K562 treated with DMSO at 1 percent for 4 hours (cell line): ENCODE results near the gene FAM83D. TPM values are rescaled to one million over a fixed set of nuclear protein-coding genes. Genes with fewer than 3 reads are reported as not detected.

Experiments
- total RNA-seq: library from RNA; unstranded; fragments of 300-600 nt; gene quantifications from 2 replicates; pipeline ENCODE4 v1.2.3, GENCODE V29; 2022; ENCODE audit not compliant: insufficient read depth

Gene FAM83D, protein sequence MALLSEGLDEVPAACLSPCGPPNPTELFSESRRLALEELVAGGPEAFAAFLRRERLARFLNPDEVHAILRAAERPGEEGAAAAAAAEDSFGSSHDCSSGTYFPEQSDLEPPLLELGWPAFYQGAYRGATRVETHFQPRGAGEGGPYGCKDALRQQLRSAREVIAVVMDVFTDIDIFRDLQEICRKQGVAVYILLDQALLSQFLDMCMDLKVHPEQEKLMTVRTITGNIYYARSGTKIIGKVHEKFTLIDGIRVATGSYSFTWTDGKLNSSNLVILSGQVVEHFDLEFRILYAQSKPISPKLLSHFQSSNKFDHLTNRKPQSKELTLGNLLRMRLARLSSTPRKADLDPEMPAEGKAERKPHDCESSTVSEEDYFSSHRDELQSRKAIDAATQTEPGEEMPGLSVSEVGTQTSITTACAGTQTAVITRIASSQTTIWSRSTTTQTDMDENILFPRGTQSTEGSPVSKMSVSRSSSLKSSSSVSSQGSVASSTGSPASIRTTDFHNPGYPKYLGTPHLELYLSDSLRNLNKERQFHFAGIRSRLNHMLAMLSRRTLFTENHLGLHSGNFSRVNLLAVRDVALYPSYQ
- total RNA-seq = 16.9 and 18.9 TPM in 2 replicates

DNA sequence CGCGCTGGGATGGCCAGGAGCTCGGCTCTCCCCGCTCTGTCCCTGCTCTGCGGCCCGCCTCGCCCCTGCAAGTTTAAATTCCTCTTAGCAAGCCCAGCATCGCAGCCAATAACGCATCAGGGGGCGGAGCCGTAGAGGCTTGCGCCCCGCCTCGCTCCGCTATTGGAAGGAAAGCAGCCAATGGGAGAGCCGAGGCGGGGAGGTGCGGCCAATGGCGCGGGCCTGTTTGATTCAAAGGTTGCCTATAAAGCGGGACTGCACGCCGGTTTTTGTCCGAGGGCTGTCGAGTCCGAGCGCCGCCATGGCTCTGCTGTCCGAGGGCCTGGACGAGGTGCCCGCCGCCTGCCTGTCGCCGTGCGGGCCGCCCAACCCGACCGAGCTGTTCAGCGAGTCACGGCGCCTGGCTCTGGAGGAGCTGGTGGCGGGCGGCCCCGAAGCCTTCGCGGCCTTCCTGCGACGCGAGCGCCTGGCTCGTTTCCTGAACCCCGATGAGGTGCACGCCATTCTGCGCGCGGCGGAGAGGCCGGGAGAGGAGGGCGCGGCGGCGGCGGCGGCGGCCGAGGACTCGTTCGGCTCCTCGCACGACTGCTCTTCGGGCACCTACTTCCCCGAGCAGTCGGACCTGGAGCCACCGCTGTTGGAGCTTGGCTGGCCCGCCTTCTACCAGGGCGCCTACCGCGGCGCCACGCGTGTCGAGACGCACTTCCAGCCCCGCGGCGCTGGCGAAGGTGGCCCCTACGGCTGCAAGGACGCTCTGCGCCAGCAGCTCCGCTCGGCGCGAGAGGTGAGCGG lies at the start of gene FAM83D:
FAM83D (plus strand) TSS at position 276 of the 792 bp plus-strand sequence; CDS start at position 302, 26 bp downstream.

DNA sequence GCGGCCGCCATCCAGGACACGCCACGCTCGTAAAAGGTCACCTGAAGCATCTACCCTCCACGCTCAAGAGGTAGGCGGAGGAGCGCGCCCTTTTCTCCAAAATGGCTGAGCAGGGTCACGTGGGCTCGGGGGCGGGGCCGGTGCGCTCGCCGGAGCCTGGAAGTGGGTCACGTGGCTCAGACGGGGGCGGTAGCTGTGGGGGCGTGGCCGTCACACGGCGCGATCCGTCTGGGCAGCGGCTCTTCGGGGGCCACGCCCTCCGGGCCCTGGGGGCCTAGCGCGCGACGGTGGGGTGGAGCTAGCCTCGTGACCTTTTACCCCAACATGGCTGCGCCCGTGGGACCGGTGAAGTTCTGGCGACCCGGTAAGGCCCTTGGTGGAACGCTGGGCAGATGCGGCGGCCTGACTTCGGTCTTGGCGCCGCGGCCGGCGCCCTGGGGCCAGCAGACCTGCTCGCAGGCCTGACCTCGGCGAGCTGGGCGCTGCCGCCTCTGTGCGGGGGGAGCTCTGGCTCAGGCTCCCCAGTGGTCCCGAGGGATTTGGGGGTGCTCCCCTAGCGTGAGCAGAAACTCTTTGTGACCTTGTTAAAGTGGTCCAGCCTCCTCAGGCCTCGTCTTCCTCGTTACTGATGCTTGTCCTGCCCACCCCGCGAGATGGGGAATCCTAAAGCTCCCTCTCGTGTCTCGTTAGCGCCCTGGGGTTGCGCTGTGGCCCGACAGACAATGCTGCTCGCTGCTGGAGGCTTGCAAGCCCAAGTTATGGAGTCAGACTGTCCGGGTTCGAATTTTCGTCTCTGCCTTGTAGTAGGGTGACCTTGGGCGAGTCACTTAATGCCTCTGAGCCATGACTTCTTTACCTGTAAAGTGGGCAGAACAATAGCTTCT lies 36.1 kb downstream of the FAM83D start, which contains the start of gene DHX35:
DHX35 (plus strand) TSS at position 301 of the 884 bp plus-strand sequence; CDS start at position 325, 24 bp downstream.

Other genes starting within 250 kb of the FAM83D start
- not detected in 2 replicates for gene SLC32A1, start 201.9 kb upstream of the FAM83D start, total RNA-seq
- 9.6 and 10.2 TPM in 2 replicates for gene ACTR5, start 178.0 kb upstream of the FAM83D start, total RNA-seq
- gene PPP1R16B, start 120.7 kb upstream of the FAM83D start, total RNA-seq = 11.4 and 12.0 TPM in 2 replicates
- gene DHX35, start 35.9 kb downstream of the FAM83D start, total RNA-seq = 3.9 and 5.7 TPM in 2 replicates